Peyer's patch (tissue), 4 donors: ENCODE results near the gene KCNQ1OT1. TPM values are rescaled to one million over a fixed set of nuclear protein-coding genes. Genes with fewer than 3 reads are reported as not detected.

Experiments
- DNase-seq, 3 donors: peaks; one replicate each; pipeline ENCODE4 v3.0.0-alpha.2; 2017 to 2019
- H3K27ac ChIP-seq, 4 donors: fragments of 200-600 bp; sonication (generic); one replicate each; pipeline ENCODE4 v1.5.1; 2016 to 2019
- H3K27me3 ChIP-seq, 2 donors: fragments of 200-600 bp; sonication (generic); one replicate each; pipeline ENCODE4 v1.5.1; 2019
- H3K36me3 ChIP-seq, 3 donors: fragments of 200-600 bp; sonication (generic); one replicate each; pipeline ENCODE4 v1.5.1; 2016 to 2019
- H3K4me1 ChIP-seq, 4 donors: fragments of 200-600 bp; sonication (generic); one replicate each; pipeline ENCODE4 v1.5.1; 2016 to 2019
- H3K4me3 ChIP-seq, 4 donors: fragments of 200-600 bp; sonication (generic); 1 replicate in 3 of 4; 2 replicates in 1 of 4; pipeline ENCODE4 v1.5.1; 2016 to 2019; ENCODE audit warnings: mild to moderate bottlenecking in 1 of 4
- H3K9me3 ChIP-seq, 4 donors: fragments of 200-600 bp; sonication (generic); one replicate each; pipeline ENCODE4 v1.5.1; 2016 to 2019; ENCODE audit warnings: mild to moderate bottlenecking in 1 of 4
- CTCF ChIP-seq, 6 experiments: fragments of 450-650 bp in 4 of 6; fragments of 200-600 bp in 2 of 6; sonication (generic) in 1 of 6; IDR thresholded peaks; one replicate each; pipeline ENCODE4 v1.5.1; 2017 to 2019; ENCODE audit warnings: antibody characterized with exemption in 6 of 6, mild to moderate bottlenecking in 3 of 6, moderate library complexity in 1 of 6
- POLR2A ChIP-seq, 2 donors: fragments of 450-650 bp; IDR thresholded peaks; one replicate each; pipeline ENCODE4 v1.5.1; 2017; ENCODE audit warnings: antibody characterized with exemption in 2 of 2, mild to moderate bottlenecking in 2 of 2, moderate library complexity in 2 of 2
- total RNA-seq, 4 donors: library from RNA; depleted of rRNA; stranded (reverse); fragments of >200 nt; gene quantifications; one replicate each; pipeline ENCODE4 v1.1.0, GENCODE V29; 2016

KCNQ1OT1 gene
- total RNA-seq, 4 donors from 2014 or later = 3.2 to 6.2 (median 4.5) TPM

DNA sequence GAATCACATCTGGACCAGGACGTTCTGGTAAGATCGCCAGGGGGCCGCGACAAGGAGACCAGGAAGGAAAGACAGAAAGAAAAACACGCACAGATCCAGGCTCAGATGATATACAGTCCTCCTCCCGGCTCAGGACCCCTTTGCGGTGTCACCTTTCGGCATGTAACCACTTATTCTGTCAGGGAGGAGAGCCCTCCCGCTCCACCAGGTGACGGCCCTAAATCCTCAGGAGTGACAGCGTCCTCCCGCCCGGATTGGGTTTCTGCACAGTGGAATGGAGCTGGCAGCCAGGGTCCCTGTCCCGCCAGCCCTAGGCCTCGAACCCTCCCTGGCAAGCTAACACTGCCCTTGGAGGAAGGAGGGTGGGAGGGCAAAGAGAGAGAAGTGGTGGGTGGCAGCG lies 24.3 kb upstream of the KCNQ1OT1 start:
- H3K4me1 ChIP-seq = peaks cover 0 to 10% (median 0%) of the 10 kb centered on the region in 4 donors

DNA sequence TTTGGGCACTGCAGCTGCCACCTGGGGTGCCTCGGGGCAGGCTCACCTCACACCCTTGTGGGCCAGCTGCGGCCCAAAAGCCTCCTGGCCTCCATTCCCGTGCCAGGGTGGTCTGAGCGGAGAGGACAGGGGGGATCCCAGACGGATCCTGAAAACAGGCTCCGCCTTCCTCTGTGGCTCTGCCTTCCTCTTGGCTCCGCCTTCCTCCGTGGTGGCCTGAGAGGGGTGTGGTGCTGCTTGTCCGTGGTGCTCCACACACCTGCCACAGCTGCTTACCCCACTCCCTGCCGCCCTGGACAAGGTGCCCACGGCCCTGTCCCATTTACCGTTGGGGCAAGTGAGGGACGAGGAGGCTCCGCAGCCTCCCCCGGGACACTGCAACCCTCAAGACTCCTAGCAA lies 23.2 kb upstream of the KCNQ1OT1 start:
- Histone ChIP-seq H3K27me3 (no peaks in the 10 kb centered on the region), H3K9me3 (no peaks in the 10 kb centered on the region), H3K27ac (no peak overlapping the region), H3K4me1 (peaks cover 0 to 6% (median 0%) of the 10 kb centered on the region in 4 donors), H3K4me3 (no peak overlapping the region), H3K36me3 (no peaks in the 10 kb centered on the region)
- TF ChIP-seq POLR2A (IDR thresholded peaks at IDR 0.05) (no peak), CTCF (IDR thresholded peaks at IDR 0.05) (no peak)
- DNase-seq = no peak

More for the DNA sequence above, 24.3 kb upstream of the KCNQ1OT1 start:
- no peak for DNase-seq
- no peak overlapping the region for H3K4me3 ChIP-seq
- no peaks in the 10 kb centered on the region for H3K27me3 ChIP-seq
- H3K27ac ChIP-seq = no peak overlapping the region
- TF ChIP-seq POLR2A (IDR thresholded peaks at IDR 0.05) (no peak), CTCF (IDR thresholded peaks at IDR 0.05) (no peak)
- H3K9me3 ChIP-seq = no peaks in the 10 kb centered on the region
- no peaks in the 10 kb centered on the region for H3K36me3 ChIP-seq

DNA sequence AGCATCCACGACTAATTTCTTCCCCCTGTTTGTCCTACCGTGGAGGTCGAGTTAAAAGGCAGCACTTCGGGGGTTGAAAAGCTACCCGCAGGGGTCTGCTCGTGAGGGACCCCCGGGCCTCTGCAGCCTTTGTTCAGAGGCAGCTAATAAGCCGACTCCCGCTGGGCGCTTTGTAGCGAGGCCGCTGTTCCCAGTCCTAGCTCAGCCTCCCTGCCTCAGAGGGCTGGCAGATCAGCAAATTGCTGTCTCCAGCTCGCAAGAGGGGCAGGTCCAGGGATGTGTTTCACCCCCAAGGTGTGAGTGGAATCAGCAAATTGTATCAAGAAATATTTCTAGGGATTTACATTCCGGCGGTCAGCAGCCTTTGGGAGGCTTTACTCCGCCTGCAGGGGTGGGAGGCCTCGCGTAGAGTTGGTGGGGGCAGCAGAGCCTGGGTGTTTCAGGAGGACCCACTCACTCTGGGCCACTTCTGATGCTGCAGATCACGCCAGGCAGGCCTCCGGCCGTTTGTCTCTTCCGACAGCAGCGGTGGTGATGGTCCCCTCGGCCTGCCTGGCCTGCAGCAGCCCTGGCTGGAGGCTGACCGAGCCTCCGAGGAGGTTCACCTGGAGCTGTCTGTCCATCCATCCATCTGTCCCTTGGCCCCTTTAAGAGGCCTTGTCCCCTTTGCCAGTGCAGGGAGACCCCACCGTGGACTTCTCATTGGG lies 21.6 kb upstream of the KCNQ1OT1 start:
- DNase-seq = no peak
- H3K27me3 ChIP-seq = no peaks in the 10 kb centered on the region
- TF ChIP-seq POLR2A (IDR thresholded peaks at IDR 0.05) = no peak
- TF ChIP-seq CTCF (IDR thresholded peaks at IDR 0.05) = no peak

GRCh38 chr11:2719831-2720590 lies 20.2 kb upstream of the KCNQ1OT1 start:
- no peaks in the 10 kb centered on the region for H3K4me1 ChIP-seq
- H3K36me3 ChIP-seq = no peaks in the 10 kb centered on the region
- no peaks in the 10 kb centered on the region for H3K27me3 ChIP-seq
- no peak overlapping the region for H3K4me3 ChIP-seq
- TF ChIP-seq POLR2A (IDR thresholded peaks at IDR 0.05) = no peak
- TF ChIP-seq CTCF (IDR thresholded peaks at IDR 0.05) = no peak
- DNase-seq = no peak
- no peak overlapping the region for H3K27ac ChIP-seq
- H3K9me3 ChIP-seq = no peaks in the 10 kb centered on the region

More for the DNA sequence above, 21.6 kb upstream of the KCNQ1OT1 start:
- Histone ChIP-seq H3K4me1 (peaks cover 0 to 6% (median 0%) of the 10 kb centered on the region in 4 donors), H3K9me3 (no peaks in the 10 kb centered on the region), H3K4me3 (no peak overlapping the region), H3K36me3 (no peaks in the 10 kb centered on the region), H3K27ac (no peak overlapping the region)

- H3K4me1 ChIP-seq = no peaks in the 10 kb centered on the region
Measured at GRCh38 chr11:2718817-2719438, 19.1 kb upstream of the KCNQ1OT1 start.

More at GRCh38 chr11:2718817-2719438, 19.1 kb upstream of the KCNQ1OT1 start:
- Histone ChIP-seq H3K27ac (no peak overlapping the region), H3K4me3 (no peak overlapping the region), H3K9me3 (no peaks in the 10 kb centered on the region), H3K36me3 (no peaks in the 10 kb centered on the region), H3K27me3 (no peaks in the 10 kb centered on the region)
- no peak for DNase-seq
- no peak for TF ChIP-seq POLR2A (IDR thresholded peaks at IDR 0.05)
- TF ChIP-seq CTCF (IDR thresholded peaks at IDR 0.05) = no peak
